ENCODE results near the gene CTNNA2.

The CTNNA2 gene

DNA sequence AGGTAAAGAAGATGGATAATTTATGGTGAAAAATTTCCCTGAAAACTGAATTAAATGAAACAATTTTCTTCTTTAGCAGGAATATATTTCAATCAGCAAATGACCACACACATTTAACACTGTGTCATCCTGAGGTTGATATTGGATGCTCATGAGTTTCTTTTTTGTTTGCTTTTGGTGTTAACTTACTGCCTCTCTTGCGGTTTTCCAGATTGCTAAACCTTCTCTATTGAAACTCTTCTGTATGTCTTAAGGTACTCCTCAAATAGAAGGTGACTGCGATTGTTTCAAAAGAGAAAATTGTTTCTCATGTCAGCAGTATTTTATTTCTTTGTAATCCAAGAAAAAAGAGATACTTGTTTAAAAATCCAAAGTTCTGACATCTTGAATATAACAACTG is 692.6 kb downstream of the CTNNA2 start:
- Histone ChIP-seq H3K9ac (ENCODE audit: low read length) (no peak overlapping the region), H3K9me3 (ENCODE audit: control insufficient read depth, low read length) (no peaks in the 10 kb centered on the region), H4K8ac (ENCODE audit: low read length) (no peak overlapping the region), H3K27ac (ENCODE audit: low read length, poor library complexity, severe bottlenecking) (no peak overlapping the region), H2AFZ (ENCODE audit: low read depth, low read length) (no peak overlapping the region), H3K18ac (ENCODE audit: low read depth in 1 of 2, low read length in 2 of 2) (no peak overlapping the region), H3K23ac (ENCODE audit: low read length in 2 of 2) (no peak overlapping the region), H3K4me1 (ENCODE audit: control insufficient read depth, insufficient read depth, low read depth, low read length) (no peaks in the 10 kb centered on the region), H2BK15ac (ENCODE audit: low read depth, poor library complexity, severe bottlenecking) (no peak overlapping the region), H4K91ac (ENCODE audit: low read length) (no peak overlapping the region), H3K36me3 (ENCODE audit: control insufficient read depth in 1 of 2, insufficient read depth in 2 of 2, low read depth in 1 of 2, low read length in 2 of 2) (no peaks in the 10 kb centered on the region), H3K14ac (ENCODE audit: low read length in 2 of 2) (no peak overlapping the region), H2AK5ac (ENCODE audit: low read length, severe bottlenecking) (no peak overlapping the region), H2BK120ac (ENCODE audit: low read depth, low read length) (no peak overlapping the region), H3K4me3 (ENCODE audit: insufficient read depth in 1 of 2, low read depth in 1 of 2, low read length in 2 of 2) (no peak overlapping the region), H2BK5ac (ENCODE audit: low read depth, low read length, poor library complexity, severe bottlenecking) (no peak overlapping the region), H3K79me1 (replicated peaks; ENCODE audit: low read length, poor library complexity, severe bottlenecking) (no peaks in the 10 kb centered on the region), H3K4ac (ENCODE audit: low read depth in 1 of 2, low read length in 2 of 2) (no peak overlapping the region), H3K4me2 (ENCODE audit: low read length, poor library complexity, severe bottlenecking) (no peak overlapping the region), H2BK12ac (ENCODE audit: low read length in 2 of 2) (no peak overlapping the region), H3K27me3 (ENCODE audit: control insufficient read depth in 1 of 2, insufficient read depth in 1 of 2, low read length in 2 of 2) (no peaks in the 10 kb centered on the region)
- DNase-seq: no peak
- no CpG with 5 or more reads among the region's 2 CpGs for WGBS

GRCh38 chr2:80209458-80209857 is 696.6 kb downstream of the CTNNA2 start:
- Histone ChIP-seq H3K79me1 (replicated peaks; ENCODE audit: low read length, poor library complexity, severe bottlenecking) (no peaks in the 10 kb centered on the region), H3K9ac (ENCODE audit: low read length) (no peak overlapping the region), H2AFZ (ENCODE audit: low read depth, low read length) (no peak overlapping the region), H3K36me3 (ENCODE audit: control insufficient read depth in 1 of 2, insufficient read depth in 2 of 2, low read depth in 1 of 2, low read length in 2 of 2) (no peaks in the 10 kb centered on the region), H3K23ac (ENCODE audit: low read length in 2 of 2) (no peak overlapping the region), H4K91ac (ENCODE audit: low read length) (no peak overlapping the region), H3K27ac (ENCODE audit: low read length, poor library complexity, severe bottlenecking) (no peak overlapping the region), H2BK12ac (ENCODE audit: low read length in 2 of 2) (no peak overlapping the region), H2BK15ac (ENCODE audit: low read depth, poor library complexity, severe bottlenecking) (no peak overlapping the region), H3K18ac (ENCODE audit: low read depth in 1 of 2, low read length in 2 of 2) (no peak overlapping the region), H2BK120ac (ENCODE audit: low read depth, low read length) (no peak overlapping the region), H3K4ac (ENCODE audit: low read depth in 1 of 2, low read length in 2 of 2) (no peak overlapping the region), H4K8ac (ENCODE audit: low read length) (no peak overlapping the region), H3K4me3 (ENCODE audit: insufficient read depth in 1 of 2, low read depth in 1 of 2, low read length in 2 of 2) (no peak overlapping the region), H3K27me3 (ENCODE audit: control insufficient read depth in 1 of 2, insufficient read depth in 1 of 2, low read length in 2 of 2) (no peaks in the 10 kb centered on the region), H3K4me2 (ENCODE audit: low read length, poor library complexity, severe bottlenecking) (no peak overlapping the region), H2AK5ac (ENCODE audit: low read length, severe bottlenecking) (no peak overlapping the region), H3K14ac (ENCODE audit: low read length in 2 of 2) (no peak overlapping the region), H3K4me1 (ENCODE audit: control insufficient read depth, insufficient read depth, low read depth, low read length) (no peaks in the 10 kb centered on the region), H2BK5ac (ENCODE audit: low read depth, low read length, poor library complexity, severe bottlenecking) (no peak overlapping the region), H3K9me3 (ENCODE audit: control insufficient read depth, low read length) (no peaks in the 10 kb centered on the region)
- 84% methylated on average over 3 of the region's 5 CpGs for WGBS
- no peak for DNase-seq

GRCh38 chr2:80217446-80217845 is 704.6 kb downstream of the CTNNA2 start:
- Histone ChIP-seq H4K8ac (ENCODE audit: low read length) (no peak overlapping the region), H2BK12ac (ENCODE audit: low read length in 2 of 2) (no peak overlapping the region), H2AK5ac (ENCODE audit: low read length, severe bottlenecking) (no peak overlapping the region), H3K36me3 (ENCODE audit: control insufficient read depth in 1 of 2, insufficient read depth in 2 of 2, low read depth in 1 of 2, low read length in 2 of 2) (no peaks in the 10 kb centered on the region), H2BK120ac (ENCODE audit: low read depth, low read length) (no peak overlapping the region), H3K27me3 (ENCODE audit: control insufficient read depth in 1 of 2, insufficient read depth in 1 of 2, low read length in 2 of 2) (no peaks in the 10 kb centered on the region), H3K14ac (ENCODE audit: low read length in 2 of 2) (no peak overlapping the region), H4K91ac (ENCODE audit: low read length) (no peak overlapping the region), H2AFZ (ENCODE audit: low read depth, low read length) (no peak overlapping the region), H3K23ac (ENCODE audit: low read length in 2 of 2) (no peak overlapping the region), H2BK15ac (ENCODE audit: low read depth, poor library complexity, severe bottlenecking) (no peak overlapping the region), H3K4me3 (ENCODE audit: insufficient read depth in 1 of 2, low read depth in 1 of 2, low read length in 2 of 2) (no peak overlapping the region), H3K27ac (ENCODE audit: low read length, poor library complexity, severe bottlenecking) (no peak overlapping the region), H3K4ac (ENCODE audit: low read depth in 1 of 2, low read length in 2 of 2) (no peak overlapping the region), H3K4me2 (ENCODE audit: low read length, poor library complexity, severe bottlenecking) (no peak overlapping the region), H3K9me3 (ENCODE audit: control insufficient read depth, low read length) (no peaks in the 10 kb centered on the region), H2BK5ac (ENCODE audit: low read depth, low read length, poor library complexity, severe bottlenecking) (no peak overlapping the region), H3K9ac (ENCODE audit: low read length) (no peak overlapping the region), H3K4me1 (ENCODE audit: control insufficient read depth, insufficient read depth, low read depth, low read length) (no peaks in the 10 kb centered on the region), H3K79me1 (replicated peaks; ENCODE audit: low read length, poor library complexity, severe bottlenecking) (no peaks in the 10 kb centered on the region), H3K18ac (ENCODE audit: low read depth in 1 of 2, low read length in 2 of 2) (no peak overlapping the region)
- no peak for DNase-seq

DNA sequence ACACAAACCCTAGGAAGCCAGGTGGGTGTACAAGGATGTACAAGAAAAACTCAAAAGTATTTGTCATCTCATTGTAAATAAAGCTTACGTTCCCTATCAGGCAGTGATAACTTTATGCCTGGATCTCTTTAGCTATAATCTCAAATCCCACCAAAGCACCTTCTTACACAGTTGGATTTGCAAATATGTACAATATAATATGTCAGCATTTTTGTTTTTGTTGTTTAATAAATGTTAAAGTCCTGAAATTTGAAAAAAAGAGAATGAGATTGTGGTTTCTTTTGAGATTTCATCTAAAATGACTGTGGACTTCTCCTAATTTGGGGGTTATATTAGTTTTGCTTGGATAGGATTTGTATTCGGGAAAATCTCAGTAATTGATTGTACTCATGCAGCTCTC is 709.8 kb downstream of the CTNNA2 start:
- Histone ChIP-seq H3K23ac (ENCODE audit: low read length in 2 of 2) (no peak overlapping the region), H3K4me1 (ENCODE audit: control insufficient read depth, insufficient read depth, low read depth, low read length) (no peaks in the 10 kb centered on the region), H2BK120ac (ENCODE audit: low read depth, low read length) (no peak overlapping the region), H2AK5ac (ENCODE audit: low read length, severe bottlenecking) (no peak overlapping the region), H4K91ac (ENCODE audit: low read length) (no peak overlapping the region), H3K9ac (ENCODE audit: low read length) (no peak overlapping the region), H3K4me3 (ENCODE audit: insufficient read depth in 1 of 2, low read depth in 1 of 2, low read length in 2 of 2) (no peak overlapping the region), H3K9me3 (ENCODE audit: control insufficient read depth, low read length) (no peaks in the 10 kb centered on the region), H3K4ac (ENCODE audit: low read depth in 1 of 2, low read length in 2 of 2) (no peak overlapping the region), H3K79me1 (replicated peaks; ENCODE audit: low read length, poor library complexity, severe bottlenecking) (no peaks in the 10 kb centered on the region), H2BK15ac (ENCODE audit: low read depth, poor library complexity, severe bottlenecking) (no peak overlapping the region), H2BK5ac (ENCODE audit: low read depth, low read length, poor library complexity, severe bottlenecking) (no peak overlapping the region), H3K14ac (ENCODE audit: low read length in 2 of 2) (no peak overlapping the region), H3K18ac (ENCODE audit: low read depth in 1 of 2, low read length in 2 of 2) (no peak overlapping the region), H3K27ac (ENCODE audit: low read length, poor library complexity, severe bottlenecking) (no peak overlapping the region), H2AFZ (ENCODE audit: low read depth, low read length) (no peak overlapping the region), H3K4me2 (ENCODE audit: low read length, poor library complexity, severe bottlenecking) (no peak overlapping the region), H4K8ac (ENCODE audit: low read length) (no peak overlapping the region), H3K36me3 (ENCODE audit: control insufficient read depth in 1 of 2, insufficient read depth in 2 of 2, low read depth in 1 of 2, low read length in 2 of 2) (no peaks in the 10 kb centered on the region), H2BK12ac (ENCODE audit: low read length in 2 of 2) (no peak overlapping the region), H3K27me3 (ENCODE audit: control insufficient read depth in 1 of 2, insufficient read depth in 1 of 2, low read length in 2 of 2) (no peaks in the 10 kb centered on the region)
- WGBS: 100% methylated on average over 1 of the region's 2 CpGs
- DNase-seq: no peak
